ENCODE results near the gene ENTPD6.

DNA sequence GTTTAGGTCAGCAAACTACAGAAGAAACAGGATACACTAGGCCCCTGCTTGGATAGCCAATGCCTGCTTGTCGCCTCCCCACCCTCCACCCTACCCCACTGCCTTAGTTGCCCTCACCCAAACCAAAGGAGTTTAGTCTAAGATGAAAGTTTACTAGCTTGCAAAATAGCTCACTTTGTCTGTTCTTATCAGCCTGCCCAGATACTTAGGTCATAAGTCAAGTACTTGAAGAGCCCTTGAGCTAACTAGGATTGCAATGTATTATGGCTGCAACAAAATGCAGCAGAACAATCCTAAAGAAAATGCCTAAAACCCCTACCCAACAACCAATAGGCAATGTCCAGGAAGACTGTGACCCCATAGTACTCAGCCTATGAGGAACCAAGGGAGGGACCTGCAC is 7.3 kb upstream of the ENTPD6 start:
- no peak for TF ChIP-seq POLR2A (IDR thresholded peaks at IDR 0.05; ENCODE audit: low read length)
- TF ChIP-seq GATA1 (IDR thresholded peaks at IDR 0.05; ENCODE audit: low read depth, low read length) = no peak

All from erythroblast (primary cell).